ENCODE measurements around the gene SGK2.
A peak's percentile ranks its signal among the peaks of the same experiment; 100 is the strongest.

The SGK2 gene

DNA sequence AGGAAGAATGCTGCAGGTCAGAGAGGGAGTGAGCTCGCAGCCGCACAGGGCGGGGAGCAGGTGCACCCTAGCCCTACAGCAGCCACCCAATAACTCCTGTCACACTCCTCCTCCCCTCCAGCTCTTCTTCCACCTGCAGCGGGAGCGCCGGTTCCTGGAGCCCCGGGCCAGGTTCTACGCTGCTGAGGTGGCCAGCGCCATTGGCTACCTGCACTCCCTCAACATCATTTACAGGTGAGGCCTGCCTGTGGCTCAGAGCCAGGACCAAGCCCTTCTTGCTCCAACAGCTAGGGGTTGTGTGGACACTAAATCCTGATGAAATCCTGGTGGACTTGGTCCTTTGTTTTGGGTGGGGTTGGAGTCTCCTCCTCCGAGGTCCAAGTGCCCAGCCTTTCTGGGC, 11.7 kb downstream of the SGK2 start:
- Histone ChIP-seq H3K27me3 (ENCODE audit: control insufficient read depth in 5 of 5, insufficient read depth in 4 of 5, low read length in 5 of 5) (no peaks in the 10 kb centered on the region), H3K36me3 (ENCODE audit: control insufficient read depth in 5 of 5, insufficient read depth in 5 of 5, low read length in 5 of 5) (peaks cover 0 to 67% (median 51%) of the 10 kb centered on the region in 5 donors), H3K4me3 (ENCODE audit: low read depth in 1 of 5, low read length in 5 of 5) (no peak overlapping the region), H3K9me3 (ENCODE audit: control insufficient read depth in 5 of 5, low read length in 5 of 5) (no peaks in the 10 kb centered on the region), H3K27ac (ENCODE audit: low read depth, low read length) (no peak overlapping the region), H3K9ac (ENCODE audit: low read length in 5 of 5) (no peak overlapping the region), H3K4me1 (ENCODE audit: control insufficient read depth in 5 of 5, insufficient read depth in 5 of 5, low read length in 5 of 5) (peaks cover 0 to 6% (median 2%) of the 10 kb centered on the region in 5 donors)

DNA sequence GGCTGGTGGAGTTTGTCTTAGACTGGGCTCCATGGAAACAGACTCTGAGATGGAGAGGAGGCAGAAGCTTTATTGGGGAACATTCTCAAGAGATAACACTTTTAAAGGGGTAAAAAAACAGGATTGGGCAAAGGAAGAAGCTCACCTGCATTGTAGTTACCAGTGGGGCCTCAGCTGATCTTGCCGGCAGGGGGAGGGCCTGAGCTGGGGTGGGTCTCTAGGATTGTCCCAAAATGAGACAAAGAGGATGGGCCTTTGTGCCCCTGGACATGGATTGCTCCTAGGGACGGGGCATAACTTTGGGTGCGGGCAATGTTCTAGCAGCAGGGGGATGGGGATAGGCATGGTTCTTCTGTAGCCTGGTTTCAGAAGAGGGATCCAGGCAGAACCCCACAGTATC, 12.5 kb downstream of the SGK2 start:
- Histone ChIP-seq H3K36me3 (ENCODE audit: control insufficient read depth in 5 of 5, insufficient read depth in 5 of 5, low read length in 5 of 5) (peaks cover 0 to 68% (median 54%) of the 10 kb centered on the region in 5 donors), H3K9ac (ENCODE audit: low read length in 5 of 5) (no peak overlapping the region), H3K4me3 (ENCODE audit: low read depth in 1 of 5, low read length in 5 of 5) (no peak overlapping the region), H3K4me1 (ENCODE audit: control insufficient read depth in 5 of 5, insufficient read depth in 5 of 5, low read length in 5 of 5) (peaks cover 0 to 12% (median 9%) of the 10 kb centered on the region in 5 donors), H3K27ac (ENCODE audit: low read depth, low read length) (no peak overlapping the region), H3K9me3 (ENCODE audit: control insufficient read depth in 5 of 5, low read length in 5 of 5) (no peaks in the 10 kb centered on the region), H3K27me3 (ENCODE audit: control insufficient read depth in 5 of 5, insufficient read depth in 4 of 5, low read length in 5 of 5) (no peaks in the 10 kb centered on the region)

DNA sequence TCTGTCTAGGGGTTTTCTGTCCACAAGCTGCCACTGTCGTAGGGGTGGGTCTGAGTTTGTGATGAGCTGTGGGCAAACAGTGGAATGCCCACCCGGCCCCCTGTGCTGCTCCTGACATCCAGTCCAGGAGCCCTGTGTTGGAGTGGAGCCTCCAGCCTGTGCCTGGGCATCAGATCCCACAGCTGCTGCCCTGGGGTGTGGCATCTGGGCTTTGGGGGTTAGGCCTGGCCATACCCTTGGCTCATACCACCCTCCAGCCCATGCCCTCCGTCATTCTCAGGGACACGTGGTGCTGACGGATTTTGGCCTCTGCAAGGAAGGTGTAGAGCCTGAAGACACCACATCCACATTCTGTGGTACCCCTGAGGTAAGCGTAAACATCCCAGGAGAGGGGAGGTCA, 12.9 kb downstream of the SGK2 start:
- Histone ChIP-seq H3K27ac (ENCODE audit: low read depth, low read length) (no peak overlapping the region), H3K4me1 (ENCODE audit: control insufficient read depth in 5 of 5, insufficient read depth in 5 of 5, low read length in 5 of 5) (peaks cover 0 to 14% (median 9%) of the 10 kb centered on the region in 5 donors), H3K9me3 (ENCODE audit: control insufficient read depth in 5 of 5, low read length in 5 of 5) (no peaks in the 10 kb centered on the region), H3K27me3 (ENCODE audit: control insufficient read depth in 5 of 5, insufficient read depth in 4 of 5, low read length in 5 of 5) (no peaks in the 10 kb centered on the region), H3K4me3 (ENCODE audit: low read depth in 1 of 5, low read length in 5 of 5) (no peak overlapping the region), H3K36me3 (ENCODE audit: control insufficient read depth in 5 of 5, insufficient read depth in 5 of 5, low read length in 5 of 5) (peaks cover 0 to 69% (median 55%) of the 10 kb centered on the region in 5 donors), H3K9ac (ENCODE audit: low read length in 5 of 5) (no peak overlapping the region)

DNA sequence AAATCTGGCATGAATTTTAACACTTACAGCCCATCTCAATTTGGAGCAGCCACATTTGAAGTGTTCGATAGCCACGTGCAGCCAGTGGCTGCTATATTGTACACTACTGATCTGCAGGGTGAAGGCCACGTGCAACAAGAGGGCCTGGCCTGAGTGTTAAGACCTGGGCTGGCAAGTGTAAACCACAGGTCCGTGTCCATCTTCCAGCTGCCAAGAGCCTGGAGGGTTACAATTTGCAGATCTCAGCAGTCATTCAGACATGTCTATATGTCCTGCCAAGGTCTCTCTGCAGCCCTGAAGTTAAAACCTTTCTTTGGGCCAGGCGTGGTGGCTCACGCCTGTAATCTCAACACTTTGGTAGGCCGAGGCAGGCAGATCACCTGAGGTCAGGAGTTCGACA, 14.1 kb downstream of the SGK2 start:
- Histone ChIP-seq H3K9ac (ENCODE audit: low read length in 5 of 5) (no peak overlapping the region), H3K27me3 (ENCODE audit: control insufficient read depth in 5 of 5, insufficient read depth in 4 of 5, low read length in 5 of 5) (no peaks in the 10 kb centered on the region), H3K4me1 (ENCODE audit: control insufficient read depth in 5 of 5, insufficient read depth in 5 of 5, low read length in 5 of 5) (peaks cover 0 to 14% (median 9%) of the 10 kb centered on the region in 5 donors), H3K36me3 (ENCODE audit: control insufficient read depth in 5 of 5, insufficient read depth in 5 of 5, low read length in 5 of 5) (peaks cover 0 to 62% (median 45%) of the 10 kb centered on the region in 5 donors), H3K9me3 (ENCODE audit: control insufficient read depth in 5 of 5, low read length in 5 of 5) (no peaks in the 10 kb centered on the region), H3K27ac (ENCODE audit: low read depth, low read length) (no peak overlapping the region), H3K4me3 (ENCODE audit: low read depth in 1 of 5, low read length in 5 of 5) (no peak overlapping the region)

DNA sequence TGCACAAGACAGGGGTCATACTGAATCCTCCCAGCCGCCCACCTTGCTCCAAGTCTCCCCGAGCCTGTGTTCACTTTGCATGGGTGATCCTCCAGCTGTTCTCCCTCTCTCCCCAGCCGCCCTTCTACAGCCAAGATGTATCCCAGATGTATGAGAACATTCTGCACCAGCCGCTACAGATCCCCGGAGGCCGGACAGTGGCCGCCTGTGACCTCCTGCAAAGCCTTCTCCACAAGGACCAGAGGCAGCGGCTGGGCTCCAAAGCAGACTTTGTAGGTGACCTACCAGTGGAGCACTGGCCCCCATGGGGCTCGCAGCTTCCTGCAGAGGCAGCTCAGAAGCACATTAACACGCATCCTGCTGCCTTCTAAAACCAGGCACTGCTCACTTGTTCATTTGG, 17.3 kb downstream of the SGK2 start:
- peaks cover 0 to 35% (median 22%) of the 10 kb centered on the region in 5 donors for H3K36me3 ChIP-seq (ENCODE audit: control insufficient read depth in 5 of 5, insufficient read depth in 5 of 5, low read length in 5 of 5)
- H3K9ac ChIP-seq (ENCODE audit: low read length in 5 of 5) = no peak overlapping the region
- H3K4me1 ChIP-seq (ENCODE audit: control insufficient read depth in 5 of 5, insufficient read depth in 5 of 5, low read length in 5 of 5) = peaks cover 0 to 22% (median 21%) of the 10 kb centered on the region in 5 donors
- no peak overlapping the region for H3K27ac ChIP-seq (ENCODE audit: low read depth, low read length)
- no peaks in the 10 kb centered on the region for H3K9me3 ChIP-seq (ENCODE audit: control insufficient read depth in 5 of 5, low read length in 5 of 5)
- no peaks in the 10 kb centered on the region for H3K27me3 ChIP-seq (ENCODE audit: control insufficient read depth in 5 of 5, insufficient read depth in 4 of 5, low read length in 5 of 5)
- no peak overlapping the region for H3K4me3 ChIP-seq (ENCODE audit: low read depth in 1 of 5, low read length in 5 of 5)

DNA sequence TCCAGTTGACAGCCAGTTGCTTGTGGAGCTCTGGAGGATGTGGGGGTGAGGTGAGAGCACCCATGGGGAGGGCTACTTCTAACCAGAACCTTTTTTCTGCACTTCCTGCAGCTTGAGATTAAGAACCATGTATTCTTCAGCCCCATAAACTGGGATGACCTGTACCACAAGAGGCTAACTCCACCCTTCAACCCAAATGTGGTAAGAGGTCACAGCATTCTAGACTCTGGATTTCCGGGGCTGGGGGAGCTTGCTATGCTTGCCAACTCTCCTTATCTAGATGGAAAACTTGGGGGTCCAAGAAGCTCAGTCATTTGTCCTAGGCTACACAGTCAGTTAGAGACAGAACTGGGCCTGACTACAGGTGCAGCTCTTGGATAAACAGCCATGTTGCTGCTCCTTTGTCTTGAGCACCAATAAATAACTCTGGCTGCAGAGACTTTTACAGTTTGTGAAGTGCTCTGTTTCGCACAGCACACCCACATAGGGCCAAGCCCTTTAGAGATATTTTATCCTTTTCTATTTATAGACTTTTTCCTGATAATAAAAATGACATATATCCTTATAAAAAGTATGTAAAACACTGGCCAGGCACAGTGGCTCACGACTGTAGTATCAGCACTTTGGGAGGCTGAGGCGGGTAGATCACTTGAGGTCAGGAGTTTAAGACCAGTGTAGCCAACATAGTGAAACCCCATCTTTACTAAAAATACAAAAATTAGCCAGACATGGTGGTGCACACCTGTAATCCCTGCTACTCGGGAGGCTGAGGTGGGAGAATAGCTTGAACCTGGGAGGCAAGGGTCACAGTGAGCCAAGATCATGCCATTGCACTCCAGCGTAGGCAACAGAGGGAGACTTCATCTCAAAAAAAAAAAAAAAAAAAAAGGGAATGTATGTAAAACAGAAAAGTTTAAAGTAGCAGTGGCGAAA, 21.3 kb downstream of the SGK2 start:
- H3K9ac ChIP-seq (ENCODE audit: low read length in 5 of 5) = no peak overlapping the region
- peak overlapping the region; percentile 23 for H3K27ac ChIP-seq (ENCODE audit: low read depth, low read length)
- H3K27me3 ChIP-seq (ENCODE audit: control insufficient read depth in 5 of 5, insufficient read depth in 4 of 5, low read length in 5 of 5) = no peaks in the 10 kb centered on the region
- peaks cover 0 to 47% (median 43%) of the 10 kb centered on the region in 5 donors for H3K4me1 ChIP-seq (ENCODE audit: control insufficient read depth in 5 of 5, insufficient read depth in 5 of 5, low read length in 5 of 5)
- H3K36me3 ChIP-seq (ENCODE audit: control insufficient read depth in 5 of 5, insufficient read depth in 5 of 5, low read length in 5 of 5) = peaks cover 0 to 10% (median 6%) of the 10 kb centered on the region in 5 donors
- H3K9me3 ChIP-seq (ENCODE audit: control insufficient read depth in 5 of 5, low read length in 5 of 5) = no peaks in the 10 kb centered on the region
- H3K4me3 ChIP-seq (ENCODE audit: low read depth in 1 of 5, low read length in 5 of 5) = no peak overlapping the region

DNA sequence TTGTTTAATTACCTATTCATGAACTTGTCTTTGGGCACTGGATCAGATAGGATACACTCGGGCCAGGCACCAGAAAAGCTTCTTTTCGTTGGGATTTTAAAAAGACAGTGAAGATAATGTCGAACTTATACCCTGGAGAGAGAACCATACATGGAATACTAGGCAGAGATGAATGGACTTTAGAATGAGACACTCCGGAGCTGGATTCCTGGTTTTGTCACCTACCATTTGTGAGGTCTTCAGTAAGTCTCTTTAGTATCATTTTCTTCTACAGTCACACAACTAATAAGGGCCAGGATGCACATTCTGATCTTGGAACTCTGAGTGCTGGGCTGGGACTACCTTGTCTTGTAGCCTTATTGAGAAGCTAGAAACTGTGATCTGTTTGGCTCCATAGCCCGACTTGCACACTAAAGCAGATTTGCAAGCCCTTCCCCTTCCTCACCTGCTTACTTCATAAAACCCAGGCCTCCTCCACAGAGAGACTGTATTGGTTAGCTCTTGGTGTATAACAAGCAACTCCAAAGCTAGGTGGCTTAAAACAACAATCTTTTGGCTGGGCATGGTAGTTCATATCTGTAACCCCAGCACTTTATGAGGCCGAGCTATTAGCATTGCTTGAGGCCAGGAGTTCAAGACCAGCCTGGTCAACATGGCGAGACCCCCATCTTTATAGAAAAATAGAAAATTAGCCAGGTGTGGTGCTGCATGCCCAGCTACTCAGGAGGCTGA, 24.5 kb downstream of the SGK2 start:
- H3K27ac ChIP-seq (ENCODE audit: low read depth, low read length) = peak overlapping the region; percentile 58
- H3K36me3 ChIP-seq (ENCODE audit: control insufficient read depth in 5 of 5, insufficient read depth in 5 of 5, low read length in 5 of 5) = peaks cover 0 to 2% (median 0%) of the 10 kb centered on the region in 5 donors
- no peaks in the 10 kb centered on the region for H3K27me3 ChIP-seq (ENCODE audit: control insufficient read depth in 5 of 5, insufficient read depth in 4 of 5, low read length in 5 of 5)
- peaks cover 0 to 45% (median 38%) of the 10 kb centered on the region in 5 donors for H3K4me1 ChIP-seq (ENCODE audit: control insufficient read depth in 5 of 5, insufficient read depth in 5 of 5, low read length in 5 of 5)
- H3K9me3 ChIP-seq (ENCODE audit: control insufficient read depth in 5 of 5, low read length in 5 of 5) = no peaks in the 10 kb centered on the region
- H3K9ac ChIP-seq (ENCODE audit: low read length in 5 of 5) = no peak overlapping the region
- H3K4me3 ChIP-seq (ENCODE audit: low read depth in 1 of 5, low read length in 5 of 5) = no peak overlapping the region

DNA sequence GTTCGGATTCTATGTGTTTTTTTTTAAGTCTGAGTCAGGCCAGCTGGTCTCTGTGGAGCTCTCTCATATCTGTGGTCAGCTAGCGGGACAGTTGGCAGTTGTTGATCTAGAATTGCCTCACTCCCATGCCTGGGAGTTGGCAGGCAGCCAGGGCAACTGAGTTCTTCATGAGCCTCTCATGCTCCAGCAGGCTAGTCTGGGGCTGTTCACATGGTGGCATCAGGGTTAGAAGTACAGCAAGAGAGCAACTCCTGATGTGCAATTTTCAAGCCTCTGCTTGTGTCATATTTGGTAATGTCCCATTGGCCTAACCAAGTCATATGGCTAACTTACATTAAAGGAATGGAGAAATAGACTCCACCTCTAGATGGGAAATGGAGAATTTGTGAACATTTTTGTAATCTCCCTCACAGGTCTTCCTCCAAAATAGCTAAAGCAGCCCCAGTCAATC, 25.2 kb downstream of the SGK2 start:
- Histone ChIP-seq H3K9ac (ENCODE audit: low read length in 5 of 5) (peak overlapping the region in 1 of 5 donors; percentile 42), H3K4me1 (ENCODE audit: control insufficient read depth in 5 of 5, insufficient read depth in 5 of 5, low read length in 5 of 5) (peaks cover 0 to 45% (median 38%) of the 10 kb centered on the region in 5 donors), H3K4me3 (ENCODE audit: low read depth in 1 of 5, low read length in 5 of 5) (no peak overlapping the region), H3K27ac (ENCODE audit: low read depth, low read length) (peak overlapping the region; percentile 62), H3K9me3 (ENCODE audit: control insufficient read depth in 5 of 5, low read length in 5 of 5) (no peaks in the 10 kb centered on the region), H3K36me3 (ENCODE audit: control insufficient read depth in 5 of 5, insufficient read depth in 5 of 5, low read length in 5 of 5) (peaks cover 0 to 2% (median 0%) of the 10 kb centered on the region in 5 donors), H3K27me3 (ENCODE audit: control insufficient read depth in 5 of 5, insufficient read depth in 4 of 5, low read length in 5 of 5) (no peaks in the 10 kb centered on the region)

DNA sequence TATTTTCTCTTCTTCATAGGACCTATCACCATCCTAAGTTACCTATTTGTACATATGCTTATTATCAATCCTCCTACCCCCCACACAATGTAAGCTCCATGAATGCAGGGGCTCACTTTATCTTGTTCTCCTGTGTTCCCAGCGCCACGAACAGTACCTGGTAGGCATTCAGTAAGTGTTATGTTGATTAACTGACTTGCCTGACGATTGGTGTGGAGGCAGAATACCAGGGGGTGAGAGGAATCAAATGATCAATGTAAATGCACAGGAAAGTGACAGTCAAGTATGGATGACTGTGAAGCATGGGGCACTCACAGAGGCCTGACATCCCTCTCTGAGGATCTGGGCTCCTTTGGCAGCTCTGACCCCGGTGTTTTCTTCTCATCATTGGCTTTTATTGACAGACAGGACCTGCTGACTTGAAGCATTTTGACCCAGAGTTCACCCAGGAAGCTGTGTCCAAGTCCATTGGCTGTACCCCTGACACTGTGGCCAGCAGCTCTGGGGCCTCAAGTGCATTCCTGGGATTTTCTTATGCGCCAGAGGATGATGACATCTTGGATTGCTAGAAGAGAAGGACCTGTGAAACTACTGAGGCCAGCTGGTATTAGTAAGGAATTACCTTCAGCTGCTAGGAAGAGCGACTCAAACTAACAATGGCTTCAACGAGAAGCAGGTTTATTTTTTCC, 25.8 kb downstream of the SGK2 start:
- peak overlapping the region; percentile 62 for H3K27ac ChIP-seq (ENCODE audit: low read depth, low read length)
- peaks cover 0 to 40% (median 35%) of the 10 kb centered on the region in 5 donors for H3K4me1 ChIP-seq (ENCODE audit: control insufficient read depth in 5 of 5, insufficient read depth in 5 of 5, low read length in 5 of 5)
- H3K27me3 ChIP-seq (ENCODE audit: control insufficient read depth in 5 of 5, insufficient read depth in 4 of 5, low read length in 5 of 5) = no peaks in the 10 kb centered on the region
- no peak overlapping the region for H3K9ac ChIP-seq (ENCODE audit: low read length in 5 of 5)
- H3K36me3 ChIP-seq (ENCODE audit: control insufficient read depth in 5 of 5, insufficient read depth in 5 of 5, low read length in 5 of 5) = peaks cover 0 to 2% (median 0%) of the 10 kb centered on the region in 5 donors
- no peaks in the 10 kb centered on the region for H3K9me3 ChIP-seq (ENCODE audit: control insufficient read depth in 5 of 5, low read length in 5 of 5)
- H3K4me3 ChIP-seq (ENCODE audit: low read depth in 1 of 5, low read length in 5 of 5) = no peak overlapping the region

Measured in subcutaneous abdominal adipose tissue (tissue), 5 donors.